ENCODE data around the gene EXT2. TPM values are rescaled to one million over a fixed set of nuclear protein-coding genes. Genes with fewer than 3 reads are reported as not detected.

EXT2 gene
- total RNA-seq, 6 experiments from 2014 or later, result 105 to 130 (median 118) TPM

DNA sequence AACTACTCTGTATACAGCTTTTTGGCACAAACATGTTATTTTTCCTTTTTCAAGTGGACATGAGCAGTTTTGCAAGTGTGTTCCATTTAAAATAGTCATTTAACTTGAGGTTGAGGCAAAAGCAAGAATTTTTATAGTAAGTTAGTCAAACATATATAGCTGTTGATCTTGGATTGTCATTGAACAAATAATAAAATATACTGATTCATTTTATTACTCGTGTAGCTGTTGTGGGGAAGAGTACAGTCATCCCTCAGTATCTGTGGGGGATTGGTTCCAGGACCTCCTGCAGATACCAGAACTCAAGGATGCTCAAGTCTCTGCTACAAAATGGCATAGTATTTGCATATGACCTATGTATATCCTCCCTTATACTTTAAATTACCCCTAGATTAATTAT lies 45.3 kb downstream of the EXT2 start:
- TF ChIP-seq, protein P1, sequence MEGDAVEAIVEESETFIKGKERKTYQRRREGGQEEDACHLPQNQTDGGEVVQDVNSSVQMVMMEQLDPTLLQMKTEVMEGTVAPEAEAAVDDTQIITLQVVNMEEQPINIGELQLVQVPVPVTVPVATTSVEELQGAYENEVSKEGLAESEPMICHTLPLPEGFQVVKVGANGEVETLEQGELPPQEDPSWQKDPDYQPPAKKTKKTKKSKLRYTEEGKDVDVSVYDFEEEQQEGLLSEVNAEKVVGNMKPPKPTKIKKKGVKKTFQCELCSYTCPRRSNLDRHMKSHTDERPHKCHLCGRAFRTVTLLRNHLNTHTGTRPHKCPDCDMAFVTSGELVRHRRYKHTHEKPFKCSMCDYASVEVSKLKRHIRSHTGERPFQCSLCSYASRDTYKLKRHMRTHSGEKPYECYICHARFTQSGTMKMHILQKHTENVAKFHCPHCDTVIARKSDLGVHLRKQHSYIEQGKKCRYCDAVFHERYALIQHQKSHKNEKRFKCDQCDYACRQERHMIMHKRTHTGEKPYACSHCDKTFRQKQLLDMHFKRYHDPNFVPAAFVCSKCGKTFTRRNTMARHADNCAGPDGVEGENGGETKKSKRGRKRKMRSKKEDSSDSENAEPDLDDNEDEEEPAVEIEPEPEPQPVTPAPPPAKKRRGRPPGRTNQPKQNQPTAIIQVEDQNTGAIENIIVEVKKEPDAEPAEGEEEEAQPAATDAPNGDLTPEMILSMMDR (IDR thresholded peaks at IDR 0.05), result no peak
- no peak overlapping the region for H3K27ac Mint-ChIP-seq
- peaks cover 74% of the 10 kb centered on the region for H3K4me1 Mint-ChIP-seq (ENCODE audit: low read depth)
- H3K27me3 Mint-ChIP-seq (ENCODE audit: insufficient read depth), result no peaks in the 10 kb centered on the region
- H3K9me3 Mint-ChIP-seq, result no peaks in the 10 kb centered on the region
- H3K36me3 Mint-ChIP-seq (ENCODE audit: low read depth), result peaks cover 9% of the 10 kb centered on the region; the same call in 1 of the 2 replicates
- no peak overlapping the region for H3K4me3 Mint-ChIP-seq
- no peak for DNase-seq

DNA sequence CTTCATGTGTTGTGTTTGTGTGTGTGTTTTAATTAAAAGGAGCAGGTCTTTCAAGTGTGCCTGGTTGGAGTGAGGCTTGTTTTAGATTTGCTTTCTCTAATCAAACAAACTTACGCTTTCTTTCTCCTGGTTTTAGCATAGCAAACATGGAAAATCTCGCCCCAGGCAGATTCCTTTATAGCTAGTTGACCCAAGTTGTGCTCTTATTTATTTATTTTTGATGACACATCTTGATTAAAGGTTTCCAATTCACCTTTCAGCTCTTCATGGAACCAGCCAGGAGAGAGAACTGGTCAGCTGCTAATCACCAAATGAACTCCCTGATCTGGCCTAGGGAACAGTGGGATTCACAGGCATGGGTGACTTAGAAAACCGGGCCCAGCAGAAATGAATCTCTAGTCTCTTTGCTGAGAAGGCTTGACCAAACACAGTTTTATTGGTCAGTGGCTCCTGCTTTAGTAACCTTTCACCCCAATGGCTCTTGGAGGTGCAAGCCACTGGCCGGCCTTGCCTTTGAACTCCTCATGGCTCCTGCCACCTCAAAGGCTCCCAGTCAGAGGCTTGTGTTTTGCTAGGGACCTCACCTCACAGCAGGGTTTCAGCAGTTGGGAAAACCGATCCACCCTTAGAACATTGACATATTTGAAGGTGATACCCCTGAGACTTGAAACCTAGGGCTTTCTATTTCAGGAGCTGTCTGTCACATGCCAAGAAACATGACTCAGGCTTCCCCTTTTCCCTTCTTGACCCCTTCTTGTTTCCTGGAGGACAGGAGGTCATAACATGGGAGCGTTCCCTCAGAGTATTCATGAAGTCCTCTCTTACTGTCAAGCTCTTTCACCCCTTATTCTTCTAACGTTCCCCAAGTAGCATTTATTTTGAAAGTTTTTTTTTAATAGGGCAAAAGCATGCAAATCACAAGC lies 48.8 kb downstream of the EXT2 start:
- no peaks in the 10 kb centered on the region for H3K27me3 Mint-ChIP-seq (ENCODE audit: insufficient read depth)
- no peak overlapping the region for H3K4me3 Mint-ChIP-seq
- H3K27ac Mint-ChIP-seq, result no peak overlapping the region
- H3K9me3 Mint-ChIP-seq, result no peaks in the 10 kb centered on the region
- TF ChIP-seq, protein P1 (IDR thresholded peaks at IDR 0.05), result no peak
- peaks cover 13% of the 10 kb centered on the region; the same call in 1 of the 2 replicates for H3K36me3 Mint-ChIP-seq (ENCODE audit: low read depth)
- no peak for DNase-seq
- peaks cover 45% of the 10 kb centered on the region for H3K4me1 Mint-ChIP-seq (ENCODE audit: low read depth)

DNA sequence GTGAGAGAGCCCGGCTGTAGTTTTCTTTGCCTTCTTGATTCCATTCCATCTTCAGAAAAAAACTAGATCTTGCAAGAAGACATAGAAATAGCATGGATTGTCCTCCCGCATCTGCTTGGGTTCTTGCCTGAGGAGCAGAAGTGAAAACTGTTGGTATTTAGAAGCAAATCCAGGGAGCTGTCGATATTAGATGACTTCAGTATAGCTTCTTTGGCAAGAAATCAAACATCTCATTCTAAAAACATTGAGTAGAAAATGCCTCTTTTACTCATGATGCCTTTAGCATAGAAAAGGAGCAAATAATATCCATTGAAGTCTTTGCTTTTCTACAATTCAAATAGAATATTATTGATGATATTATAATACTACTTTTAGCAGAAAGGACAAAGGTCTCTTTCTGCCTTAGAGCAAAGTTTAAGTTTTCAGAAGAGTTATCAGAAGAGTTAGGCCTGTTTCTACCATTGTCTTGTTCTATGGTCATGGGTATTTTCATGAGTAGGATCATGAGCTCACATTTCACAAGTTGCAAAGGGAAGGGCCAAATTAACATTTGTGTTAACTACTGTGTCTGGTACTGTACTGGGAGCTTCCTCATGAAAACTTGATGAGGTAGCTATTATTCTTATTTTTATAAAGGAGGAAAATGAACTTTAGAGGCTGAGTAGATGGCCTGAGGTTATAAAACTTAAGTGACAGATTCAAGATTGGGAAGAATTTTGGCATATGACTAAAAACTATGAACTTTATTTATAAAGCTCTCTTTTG lies 49.7 kb downstream of the EXT2 start:
- Mint-ChIP-seq H3K4me3 (no peak overlapping the region), H3K4me1 (ENCODE audit: low read depth) (peaks cover 50% of the 10 kb centered on the region), H3K36me3 (ENCODE audit: low read depth) (peaks cover 19% of the 10 kb centered on the region), H3K27ac (no peak overlapping the region), H3K27me3 (ENCODE audit: insufficient read depth) (no peaks in the 10 kb centered on the region), H3K9me3 (no peaks in the 10 kb centered on the region)
- DNase-seq, result no peak
- TF ChIP-seq, protein P1 (IDR thresholded peaks at IDR 0.05), result no peak

DNA sequence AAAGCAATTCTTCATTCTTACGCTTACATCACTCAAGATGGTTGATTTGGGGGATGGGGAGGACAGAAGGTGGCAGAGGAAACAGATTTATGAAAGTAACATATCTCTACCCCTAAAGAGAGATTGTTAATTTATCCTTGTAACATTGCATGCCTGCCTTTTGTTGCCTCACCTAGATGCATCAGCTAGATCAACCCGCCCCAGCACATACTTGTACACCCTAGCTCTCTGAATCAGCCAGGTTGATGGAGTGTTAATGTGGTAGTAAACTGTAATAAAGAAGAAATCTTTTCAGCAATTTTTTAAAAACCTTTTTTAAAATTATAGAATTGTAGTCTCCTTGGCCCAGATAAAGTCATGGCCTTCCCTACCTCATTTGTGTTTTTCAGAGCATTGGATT lies 51.5 kb downstream of the EXT2 start:
- Mint-ChIP-seq H3K36me3 (ENCODE audit: low read depth) (peaks cover 36% of the 10 kb centered on the region), H3K4me1 (ENCODE audit: low read depth) (peaks cover 39% of the 10 kb centered on the region), H3K4me3 (no peak overlapping the region), H3K27me3 (ENCODE audit: insufficient read depth) (no peaks in the 10 kb centered on the region), H3K9me3 (no peaks in the 10 kb centered on the region), H3K27ac (no peak overlapping the region)
- TF ChIP-seq, protein P1 (IDR thresholded peaks at IDR 0.05), result no peak
- no peak for DNase-seq

DNA sequence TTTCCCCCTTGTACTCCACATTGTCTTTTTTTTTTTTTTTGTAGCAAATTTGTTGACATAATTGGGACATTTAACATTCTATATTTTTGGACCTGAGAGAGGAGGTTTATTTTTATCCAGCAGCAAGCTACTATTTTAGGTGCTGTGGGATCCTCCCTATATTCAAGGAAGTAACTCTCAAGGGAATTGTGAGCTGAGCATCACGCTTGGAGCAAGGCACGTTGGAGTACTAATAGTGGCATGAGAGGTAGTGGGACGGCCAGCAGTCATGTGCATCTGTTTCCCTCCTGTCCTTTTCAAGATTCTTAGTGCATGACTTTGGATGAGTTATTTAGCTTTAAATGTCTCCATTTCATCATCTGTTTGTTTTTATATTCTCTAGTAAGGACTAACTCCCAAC lies 52.3 kb downstream of the EXT2 start:
- Mint-ChIP-seq H3K27me3 (ENCODE audit: insufficient read depth) (no peaks in the 10 kb centered on the region), H3K4me1 (ENCODE audit: low read depth) (peaks cover 39% of the 10 kb centered on the region), H3K36me3 (ENCODE audit: low read depth) (peaks cover 40% of the 10 kb centered on the region), H3K27ac (no peak overlapping the region), H3K4me3 (no peak overlapping the region), H3K9me3 (no peaks in the 10 kb centered on the region)
- no peak for DNase-seq
- TF ChIP-seq, protein P1 (IDR thresholded peaks at IDR 0.05), result no peak

All from HFFc6 (cell line).